Measurements from ENCODE around the gene MMEL1. TPM values are rescaled to one million over a fixed set of nuclear protein-coding genes. Genes with fewer than 3 reads are reported as not detected.

MMEL1 gene
- total RNA-seq, 1 donor from 2014 or later, result 0.62 TPM

DNA sequence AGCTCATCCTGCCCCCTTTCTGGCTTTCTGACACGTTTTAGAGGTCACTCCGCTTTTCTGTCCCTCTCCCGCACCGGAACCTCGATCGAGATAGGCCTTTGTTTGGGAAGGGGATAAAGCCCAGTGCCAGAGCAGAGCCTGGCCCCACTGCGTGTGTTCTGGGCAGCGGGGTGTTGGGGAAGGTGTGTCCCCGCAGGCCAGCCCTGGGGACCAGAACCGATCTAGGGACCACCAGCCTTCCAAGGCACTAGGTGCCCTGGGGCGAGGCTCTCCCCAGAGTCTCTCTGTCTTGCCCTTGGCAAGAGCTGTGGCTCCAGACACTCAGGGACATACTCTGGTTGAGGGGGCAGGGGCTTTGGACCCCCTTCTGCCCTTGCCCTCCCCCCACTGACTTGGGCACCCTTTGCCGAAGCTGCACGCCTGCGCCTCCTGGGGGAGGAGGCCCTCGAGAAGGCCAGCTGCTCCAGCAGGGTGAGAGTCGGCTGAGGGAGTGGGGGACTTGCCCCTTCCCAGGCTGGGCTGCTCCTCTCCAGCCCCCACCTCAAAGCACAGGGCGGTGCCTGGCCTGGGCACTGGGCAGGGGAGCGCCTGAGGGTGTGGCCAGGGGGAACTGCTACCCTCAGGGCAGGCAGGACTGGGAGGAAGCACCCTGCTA lies 29.8 kb downstream of the MMEL1 start:
- TF ChIP-seq, protein P1, sequence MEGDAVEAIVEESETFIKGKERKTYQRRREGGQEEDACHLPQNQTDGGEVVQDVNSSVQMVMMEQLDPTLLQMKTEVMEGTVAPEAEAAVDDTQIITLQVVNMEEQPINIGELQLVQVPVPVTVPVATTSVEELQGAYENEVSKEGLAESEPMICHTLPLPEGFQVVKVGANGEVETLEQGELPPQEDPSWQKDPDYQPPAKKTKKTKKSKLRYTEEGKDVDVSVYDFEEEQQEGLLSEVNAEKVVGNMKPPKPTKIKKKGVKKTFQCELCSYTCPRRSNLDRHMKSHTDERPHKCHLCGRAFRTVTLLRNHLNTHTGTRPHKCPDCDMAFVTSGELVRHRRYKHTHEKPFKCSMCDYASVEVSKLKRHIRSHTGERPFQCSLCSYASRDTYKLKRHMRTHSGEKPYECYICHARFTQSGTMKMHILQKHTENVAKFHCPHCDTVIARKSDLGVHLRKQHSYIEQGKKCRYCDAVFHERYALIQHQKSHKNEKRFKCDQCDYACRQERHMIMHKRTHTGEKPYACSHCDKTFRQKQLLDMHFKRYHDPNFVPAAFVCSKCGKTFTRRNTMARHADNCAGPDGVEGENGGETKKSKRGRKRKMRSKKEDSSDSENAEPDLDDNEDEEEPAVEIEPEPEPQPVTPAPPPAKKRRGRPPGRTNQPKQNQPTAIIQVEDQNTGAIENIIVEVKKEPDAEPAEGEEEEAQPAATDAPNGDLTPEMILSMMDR (IDR thresholded peaks at IDR 0.05), result no peak
- no peak overlapping the region for H3K4me3 Mint-ChIP-seq (ENCODE audit: unreplicated experiment)
- peaks cover 8% of the 10 kb centered on the region for H3K36me3 Mint-ChIP-seq (ENCODE audit: low read depth)
- no peak for DNase-seq (ENCODE audit: low spot score)
- H3K4me1 Mint-ChIP-seq (ENCODE audit: low read depth), result no peaks in the 10 kb centered on the region
- H3K9me3 Mint-ChIP-seq (ENCODE audit: low read depth), result peaks cover 10% of the 10 kb centered on the region
- H3K27me3 Mint-ChIP-seq (ENCODE audit: low read depth), result peaks cover 23% of the 10 kb centered on the region
- no peak overlapping the region for H3K27ac Mint-ChIP-seq (ENCODE audit: unreplicated experiment)

DNA sequence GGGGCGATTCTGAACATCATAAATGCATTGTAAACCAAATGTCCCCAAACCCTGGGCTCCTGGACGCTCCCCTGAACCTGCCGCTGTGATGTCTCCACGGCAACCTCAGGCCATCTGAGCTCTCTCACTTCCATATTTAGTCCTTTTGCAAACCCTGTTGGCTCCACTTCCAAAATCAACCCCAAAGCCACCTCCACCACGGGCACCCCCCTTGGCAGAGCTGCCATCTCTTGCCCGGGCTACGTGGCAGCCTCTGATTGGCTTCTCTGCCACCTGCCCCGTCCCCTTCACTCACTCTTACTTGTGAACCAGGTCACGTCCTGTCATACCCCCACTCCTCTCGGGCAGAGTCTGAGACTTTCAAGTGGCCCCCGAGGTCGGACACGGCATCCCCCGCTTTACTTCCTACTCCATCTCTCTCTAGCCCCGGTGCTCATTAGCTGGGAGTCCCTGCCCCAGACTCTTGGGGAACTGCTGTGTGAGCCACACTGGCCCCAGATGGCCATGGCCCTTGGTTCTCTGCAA lies 30.4 kb downstream of the MMEL1 start:
- Mint-ChIP-seq H3K4me1 (ENCODE audit: low read depth) (no peaks in the 10 kb centered on the region), H3K27me3 (ENCODE audit: low read depth) (peaks cover 25% of the 10 kb centered on the region), H3K4me3 (ENCODE audit: unreplicated experiment) (no peak overlapping the region), H3K27ac (ENCODE audit: unreplicated experiment) (no peak overlapping the region), H3K36me3 (ENCODE audit: low read depth) (peaks cover 8% of the 10 kb centered on the region), H3K9me3 (ENCODE audit: low read depth) (peaks cover 11% of the 10 kb centered on the region)
- TF ChIP-seq, protein P1 (IDR thresholded peaks at IDR 0.05), result no peak
- DNase-seq (ENCODE audit: low spot score), result no peak

DNA sequence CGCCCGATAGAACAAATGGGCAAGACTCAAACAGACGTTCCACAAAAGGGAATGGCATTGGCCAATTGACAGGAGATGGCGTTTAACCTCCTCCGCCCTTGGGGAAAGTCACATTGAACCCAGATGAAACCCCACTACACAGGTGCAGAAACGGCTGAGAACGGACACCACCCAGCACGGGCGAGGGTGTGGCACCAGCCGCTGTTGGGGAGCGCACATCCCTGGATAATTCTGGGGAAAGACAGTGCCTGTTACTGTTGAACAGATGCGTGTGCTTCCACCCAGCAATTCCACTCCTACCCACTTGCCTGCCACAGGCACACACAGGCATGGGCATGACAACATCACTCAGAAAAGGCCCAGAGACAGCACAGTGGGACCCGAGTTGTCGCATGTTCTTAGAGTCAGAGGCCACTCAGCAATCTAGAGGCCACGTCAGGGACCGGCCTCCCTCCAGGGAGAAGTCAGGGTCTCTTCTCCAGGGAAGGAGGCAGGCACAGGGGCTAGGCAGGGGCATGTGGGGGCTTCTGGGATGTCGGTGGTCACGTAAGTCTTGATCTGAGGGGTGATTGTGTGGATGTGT lies 31.0 kb downstream of the MMEL1 start:
- Mint-ChIP-seq H3K9me3 (ENCODE audit: low read depth) (peaks cover 11% of the 10 kb centered on the region), H3K4me3 (ENCODE audit: unreplicated experiment) (no peak overlapping the region)
- TF ChIP-seq, protein P1 (IDR thresholded peaks at IDR 0.05), result no peak

DNA sequence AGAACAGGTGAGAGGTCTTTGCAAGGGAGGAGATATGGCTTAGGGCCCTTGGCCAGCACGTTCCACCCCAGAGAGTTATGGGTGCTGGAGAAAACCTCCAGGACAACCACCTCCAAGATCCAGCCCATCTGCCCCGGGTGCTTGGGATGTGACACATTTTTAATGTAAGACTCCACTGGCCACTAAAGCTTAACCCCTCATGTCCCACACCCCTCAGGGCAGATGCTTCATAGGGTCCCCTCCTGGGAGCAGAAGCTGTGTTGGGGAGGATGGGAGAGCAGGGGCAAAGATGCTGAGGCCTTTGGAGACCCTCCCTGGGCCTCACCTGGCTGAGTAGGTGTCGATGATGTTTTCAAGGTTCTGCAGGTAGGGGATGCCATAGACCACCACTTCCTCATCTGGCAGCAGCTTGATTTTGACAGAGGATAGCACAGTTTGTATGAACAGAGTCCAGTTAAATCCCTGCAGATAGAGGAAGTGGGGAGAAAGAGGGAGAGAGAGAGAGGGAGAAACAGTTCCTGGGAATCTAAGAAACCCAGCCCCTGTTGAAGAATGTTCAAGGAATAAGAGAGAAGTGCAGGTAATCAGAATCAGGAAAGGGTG lies 34.4 kb downstream of the MMEL1 start:
- Mint-ChIP-seq H3K36me3 (ENCODE audit: low read depth) (peaks cover 8% of the 10 kb centered on the region), H3K27me3 (ENCODE audit: low read depth) (peaks cover 26% of the 10 kb centered on the region), H3K9me3 (ENCODE audit: low read depth) (peaks cover 11% of the 10 kb centered on the region), H3K4me3 (ENCODE audit: unreplicated experiment) (no peak overlapping the region), H3K4me1 (ENCODE audit: low read depth) (peaks cover 5% of the 10 kb centered on the region), H3K27ac (ENCODE audit: unreplicated experiment) (no peak overlapping the region)
- DNase-seq (ENCODE audit: low spot score), result no peak
- TF ChIP-seq, protein P1 (IDR thresholded peaks at IDR 0.05), result no peak

More for the DNA sequence above, 31.0 kb downstream of the MMEL1 start:
- DNase-seq (ENCODE audit: low spot score), result no peak
- H3K36me3 Mint-ChIP-seq (ENCODE audit: low read depth), result peaks cover 8% of the 10 kb centered on the region
- no peaks in the 10 kb centered on the region for H3K4me1 Mint-ChIP-seq (ENCODE audit: low read depth)
- no peak overlapping the region for H3K27ac Mint-ChIP-seq (ENCODE audit: unreplicated experiment)
- peaks cover 26% of the 10 kb centered on the region for H3K27me3 Mint-ChIP-seq (ENCODE audit: low read depth)

Measured in chondrocyte (in vitro differentiated cells).